ENCODE data around the gene PDLIM1. TPM values are rescaled to one million over a fixed set of nuclear protein-coding genes. Genes with fewer than 3 reads are reported as not detected.
"Not testable (repeated sequence)": the region's sequence is repeated elsewhere in the genome, so short reads cannot be mapped to it uniquely, and the experiment has no call there.

The PDLIM1 gene
- total RNA-seq, 1 donor from 2014 or later, result 54.7 TPM

- DNase-seq (ENCODE audit: low read depth), result no peak
- no peaks in the 10 kb centered on the region for H3K36me3 ChIP-seq (ENCODE audit: control insufficient read depth, insufficient read depth, low read length)
- no peaks in the 10 kb centered on the region for H3K27me3 ChIP-seq (ENCODE audit: control insufficient read depth, insufficient read depth, low read length)
- H3K4me3 ChIP-seq (ENCODE audit: low read depth, low read length), result no peak overlapping the region
- TF ChIP-seq, protein P1, sequence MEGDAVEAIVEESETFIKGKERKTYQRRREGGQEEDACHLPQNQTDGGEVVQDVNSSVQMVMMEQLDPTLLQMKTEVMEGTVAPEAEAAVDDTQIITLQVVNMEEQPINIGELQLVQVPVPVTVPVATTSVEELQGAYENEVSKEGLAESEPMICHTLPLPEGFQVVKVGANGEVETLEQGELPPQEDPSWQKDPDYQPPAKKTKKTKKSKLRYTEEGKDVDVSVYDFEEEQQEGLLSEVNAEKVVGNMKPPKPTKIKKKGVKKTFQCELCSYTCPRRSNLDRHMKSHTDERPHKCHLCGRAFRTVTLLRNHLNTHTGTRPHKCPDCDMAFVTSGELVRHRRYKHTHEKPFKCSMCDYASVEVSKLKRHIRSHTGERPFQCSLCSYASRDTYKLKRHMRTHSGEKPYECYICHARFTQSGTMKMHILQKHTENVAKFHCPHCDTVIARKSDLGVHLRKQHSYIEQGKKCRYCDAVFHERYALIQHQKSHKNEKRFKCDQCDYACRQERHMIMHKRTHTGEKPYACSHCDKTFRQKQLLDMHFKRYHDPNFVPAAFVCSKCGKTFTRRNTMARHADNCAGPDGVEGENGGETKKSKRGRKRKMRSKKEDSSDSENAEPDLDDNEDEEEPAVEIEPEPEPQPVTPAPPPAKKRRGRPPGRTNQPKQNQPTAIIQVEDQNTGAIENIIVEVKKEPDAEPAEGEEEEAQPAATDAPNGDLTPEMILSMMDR (IDR thresholded peaks at IDR 0.05; ENCODE audit: insufficient read depth, low read length, poor library complexity, severe bottlenecking), result no peak
Measured at GRCh38 chr10:95234951-95235350, 55.9 kb downstream of the PDLIM1 start.

DNA sequence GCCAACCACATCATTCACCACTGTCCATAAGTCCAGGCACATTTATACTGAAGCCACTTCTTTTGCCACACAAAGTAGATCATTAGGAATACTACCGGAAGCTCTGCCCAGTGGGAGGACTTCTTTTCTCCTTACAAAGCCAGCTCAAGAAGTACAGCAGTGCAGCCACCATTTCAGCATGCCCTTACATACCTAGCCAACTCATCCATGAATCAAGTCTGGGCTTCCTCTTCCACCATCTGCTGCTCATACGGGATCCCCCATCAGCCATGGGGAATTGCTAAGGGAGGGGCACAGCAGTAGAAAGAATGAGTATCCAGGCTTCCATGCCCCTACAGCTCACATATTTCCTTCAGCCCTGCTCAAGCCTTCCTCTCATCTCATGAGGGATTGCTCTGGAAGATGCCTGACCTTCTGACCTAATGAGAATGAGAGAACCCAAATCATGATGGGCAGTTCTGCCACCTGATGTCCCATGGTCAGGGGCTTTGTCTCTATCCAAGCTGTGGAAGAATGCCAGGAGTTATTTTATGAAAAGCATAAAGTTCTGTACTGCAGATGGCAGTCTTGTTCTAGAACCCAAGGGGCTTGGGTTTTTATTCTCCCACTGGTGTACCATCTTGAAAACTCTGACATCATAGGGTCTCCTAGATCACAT, 57.3 kb downstream of the PDLIM1 start:
- DNase-seq (ENCODE audit: low read depth), result no peak
- no peak overlapping the region for H3K4me3 ChIP-seq (ENCODE audit: low read depth, low read length)
- H3K27me3 ChIP-seq (ENCODE audit: control insufficient read depth, insufficient read depth, low read length), result no peaks in the 10 kb centered on the region
- TF ChIP-seq, protein P1 (IDR thresholded peaks at IDR 0.05; ENCODE audit: insufficient read depth, low read length, poor library complexity, severe bottlenecking), result no peak
- H3K36me3 ChIP-seq (ENCODE audit: control insufficient read depth, insufficient read depth, low read length), result no peaks in the 10 kb centered on the region

DNA sequence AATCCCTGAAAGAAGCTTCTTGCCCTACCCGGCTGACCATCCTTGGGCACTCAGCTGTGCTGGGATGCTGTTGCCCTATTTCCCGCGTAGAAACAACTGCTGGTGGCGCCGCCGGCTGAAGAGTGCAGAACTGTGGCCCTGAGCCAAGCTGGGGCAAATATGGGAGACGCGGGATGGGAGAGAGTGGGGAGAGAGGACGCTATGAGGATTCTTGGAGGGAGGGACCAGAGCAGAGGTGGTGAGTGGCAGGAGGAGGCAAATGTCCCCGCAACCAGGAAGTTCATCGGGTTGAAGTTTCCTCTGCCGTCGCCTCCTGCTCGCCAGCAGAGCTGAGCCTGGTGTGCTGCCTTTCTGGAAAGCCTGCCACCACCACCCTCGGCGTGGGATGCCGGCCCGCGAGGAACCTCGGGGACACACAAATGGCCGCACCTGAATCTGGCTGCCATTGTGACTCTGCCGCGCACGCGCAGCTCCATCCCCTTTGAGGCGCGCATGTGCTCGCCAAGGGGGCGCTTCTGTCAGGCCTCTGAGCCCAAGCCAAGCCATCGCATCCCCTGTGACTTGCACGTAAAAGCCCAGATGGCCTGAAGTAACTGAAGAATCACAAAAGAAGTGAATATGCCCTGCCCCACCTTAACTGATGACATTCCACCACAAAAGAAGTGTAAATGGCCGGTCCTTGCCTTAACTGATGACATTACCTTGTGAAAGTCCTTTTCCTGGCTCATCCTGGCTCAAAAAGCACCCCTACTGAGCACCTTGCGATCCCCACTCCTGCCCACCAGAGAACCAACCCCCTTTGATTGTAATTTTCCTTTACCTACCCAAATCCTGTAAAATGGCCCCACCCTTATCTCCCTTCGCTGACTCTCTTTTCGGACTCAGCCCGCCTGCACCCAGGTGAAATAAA, 59.9 kb downstream of the PDLIM1 start:
- not testable (repeated sequence) for H3K4me3 ChIP-seq (ENCODE audit: low read depth, low read length); DNase-seq (ENCODE audit: low read depth); H3K36me3 ChIP-seq (ENCODE audit: control insufficient read depth, insufficient read depth, low read length); H3K27me3 ChIP-seq (ENCODE audit: control insufficient read depth, insufficient read depth, low read length)

DNA sequence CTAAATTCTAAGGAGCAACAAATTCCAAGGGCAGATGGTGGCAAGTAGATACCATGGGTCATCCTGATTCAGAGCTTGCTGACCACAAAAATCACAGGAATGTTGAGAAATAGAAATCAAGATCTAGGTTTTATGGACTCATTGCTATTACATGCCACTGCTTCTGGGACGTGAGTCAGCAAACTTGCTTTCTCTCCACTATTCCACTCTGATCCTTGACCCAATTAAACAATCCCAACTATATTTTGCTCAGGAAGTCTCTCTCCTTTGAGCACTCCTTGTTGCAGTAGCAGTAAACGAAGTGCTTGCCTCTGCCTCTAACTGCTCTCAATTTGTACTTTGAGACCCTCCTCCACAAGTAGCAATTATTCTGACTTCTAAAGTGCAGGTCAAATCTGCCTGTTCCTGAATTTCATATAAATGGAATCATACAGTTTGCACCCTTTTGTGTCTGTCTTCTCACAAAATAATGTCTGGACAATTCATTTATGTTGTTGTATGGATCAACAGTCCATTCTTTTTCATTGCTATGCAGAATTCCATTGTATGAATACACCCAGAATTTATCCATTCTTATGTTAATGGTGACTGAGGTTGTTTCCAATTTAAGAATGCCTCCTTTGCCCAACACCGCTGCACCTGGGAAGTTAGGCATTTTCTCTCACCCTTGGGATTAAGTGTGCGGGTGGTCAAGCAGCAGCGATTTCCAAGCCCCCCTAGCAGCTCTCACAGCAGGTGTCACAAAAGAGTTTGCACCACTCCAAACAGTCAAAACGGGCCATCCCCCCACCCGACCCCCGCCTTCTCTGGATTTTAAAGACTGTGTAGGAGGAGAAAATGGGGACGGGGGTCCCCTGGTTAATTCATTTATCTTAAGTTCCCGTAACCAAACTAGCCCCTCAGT, 60.8 kb downstream of the PDLIM1 start:
- H3K36me3 ChIP-seq (ENCODE audit: control insufficient read depth, insufficient read depth, low read length), result no peaks in the 10 kb centered on the region
- H3K27me3 ChIP-seq (ENCODE audit: control insufficient read depth, insufficient read depth, low read length), result no peaks in the 10 kb centered on the region
- DNase-seq (ENCODE audit: low read depth), result peak; percentile 94
- TF ChIP-seq, protein P1 (IDR thresholded peaks at IDR 0.05; ENCODE audit: insufficient read depth, low read length, poor library complexity, severe bottlenecking), result no peak
- no peak overlapping the region for H3K4me3 ChIP-seq (ENCODE audit: low read depth, low read length)

GRCh38 chr10:95228934-95229723, 61.7 kb downstream of the PDLIM1 start:
- DNase-seq (ENCODE audit: low read depth); H3K27me3 ChIP-seq (ENCODE audit: control insufficient read depth, insufficient read depth, low read length); H3K4me3 ChIP-seq (ENCODE audit: low read depth, low read length); H3K36me3 ChIP-seq (ENCODE audit: control insufficient read depth, insufficient read depth, low read length): not testable (repeated sequence)

DNA sequence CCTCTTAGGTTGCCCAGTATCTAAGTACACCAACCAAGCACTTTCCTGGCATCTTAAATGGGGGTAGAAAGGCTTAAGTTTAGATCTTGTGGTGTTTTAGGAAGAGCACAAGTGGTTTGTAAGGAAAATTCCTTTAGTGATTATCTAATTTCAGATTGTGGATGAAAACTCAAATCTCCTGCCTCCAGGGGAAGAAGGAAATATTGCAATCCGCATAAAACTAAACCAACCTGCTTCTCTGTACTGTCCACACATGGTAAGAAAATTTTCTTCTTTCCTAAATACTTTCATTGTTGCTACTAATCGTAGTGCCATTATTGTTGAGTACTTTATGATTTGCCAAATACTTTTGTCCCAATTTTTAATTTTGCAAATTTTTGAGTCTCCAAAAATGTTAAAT, 65.7 kb downstream of the PDLIM1 start:
- DNase-seq (ENCODE audit: low read depth), result no peak
- TF ChIP-seq, protein P1 (IDR thresholded peaks at IDR 0.05; ENCODE audit: insufficient read depth, low read length, poor library complexity, severe bottlenecking), result no peak

More for the DNA sequence above, 65.7 kb downstream of the PDLIM1 start:
- Histone ChIP-seq H3K27me3 (ENCODE audit: control insufficient read depth, insufficient read depth, low read length) (no peaks in the 10 kb centered on the region), H3K4me3 (ENCODE audit: low read depth, low read length) (no peak overlapping the region), H3K36me3 (ENCODE audit: control insufficient read depth, insufficient read depth, low read length) (no peaks in the 10 kb centered on the region)
